Superior temporal gyrus (tissue), 1 donor: ENCODE data around the gene USP6NL.
A peak's percentile ranks its signal among the peaks of the same experiment; 100 is the strongest.

ENCODE experiments used
- DNase-seq: peaks from one replicate; pipeline ENCODE4 v3.0.0-alpha.2; 2016; ENCODE audit errors: extremely low spot score

The USP6NL gene

GRCh38 chr10:11616021-11616420 is 4.6 kb upstream of the USP6NL start:
- DNase-seq: no peak

- DNase-seq: no peak
Observed at GRCh38 chr10:11615396-11615795, 3.9 kb upstream of the USP6NL start.

GRCh38 chr10:11612021-11613001 is 861 bp upstream of the USP6NL start:
- DNase-seq: peak; percentile 52

- DNase-seq: no peak
Observed at GRCh38 chr10:11610826-11611247, 613 bp downstream of the USP6NL start.

- no peak for DNase-seq
Observed at GRCh38 chr10:11610166-11610825, 1.2 kb downstream of the USP6NL start.

- DNase-seq: no peak
Observed at GRCh38 chr10:11609492-11610093, 1.9 kb downstream of the USP6NL start.

GRCh38 chr10:11609052-11609451 is 2.4 kb downstream of the USP6NL start:
- DNase-seq: no peak

- DNase-seq: no peak
Observed at GRCh38 chr10:11608159-11609013, 3.1 kb downstream of the USP6NL start.

- DNase-seq: no peak
Observed at GRCh38 chr10:11605807-11606408, 5.5 kb downstream of the USP6NL start.

- no peak for DNase-seq
Observed at GRCh38 chr10:11604865-11605650, 6.4 kb downstream of the USP6NL start.

GRCh38 chr10:11603741-11604140 is 7.7 kb downstream of the USP6NL start:
- DNase-seq: no peak

- DNase-seq: no peak
Observed at GRCh38 chr10:11602919-11603523, 8.4 kb downstream of the USP6NL start.

- DNase-seq: no peak
Observed at GRCh38 chr10:11602358-11602757, 9.1 kb downstream of the USP6NL start.

GRCh38 chr10:11601670-11602069 is 9.8 kb downstream of the USP6NL start:
- no peak for DNase-seq

GRCh38 chr10:11600280-11600679 is 11.2 kb downstream of the USP6NL start:
- DNase-seq: no peak

GRCh38 chr10:11598712-11599397 is 12.6 kb downstream of the USP6NL start:
- DNase-seq: no peak

- DNase-seq: no peak
Observed at GRCh38 chr10:11597470-11597869, 14.0 kb downstream of the USP6NL start.

GRCh38 chr10:11595395-11595692 is 16.1 kb downstream of the USP6NL start:
- no peak for DNase-seq

- DNase-seq: no peak
Observed at GRCh38 chr10:11594589-11595394, 16.7 kb downstream of the USP6NL start.
